BJ (cell line): Measurements from ENCODE around the gene SLC25A36. TPM values are rescaled to one million over a fixed set of nuclear protein-coding genes. Genes with fewer than 3 reads are reported as not detected.

Experiments
- CTCF ChIA-PET: fragments of 350-600 bp; formaldehyde crosslinking; extraction: SDS; loops from one replicate; lab custom pipeline; 2021; ENCODE audit warnings: antibody characterized with exemption, inconsistent platforms; lab: Yijun Ruan, JAX
- POLR2A ChIA-PET: fragments of 300-600 bp; sonication (Branson Sonifier 250); formaldehyde crosslinking; extraction: SDS; loops from one replicate; lab custom pipeline; 2021; ENCODE audit warnings: antibody characterized with exemption; lab: Charles Lee
- DNase-seq: peaks from one replicate; pipeline ENCODE4 v3.0.0-alpha.2; 2011; ENCODE audit warnings: low read depth
- H3K27me3 ChIP-seq: 2 replicates; pipeline ENCODE4 v1.6.0; 2011; ENCODE audit warnings: low read length; ENCODE audit not compliant: control insufficient read depth, insufficient read depth
- H3K36me3 ChIP-seq: 2 replicates; pipeline ENCODE4 v1.5.1; 2011; ENCODE audit warnings: low read length; ENCODE audit not compliant: control insufficient read depth, insufficient read depth
- H3K4me3 ChIP-seq: 2 replicates; pipeline ENCODE4 v1.5.1; 2011; ENCODE audit warnings: low read depth, mild to moderate bottlenecking, control low read depth, low read length
- CTCF ChIP-seq: IDR thresholded peaks from 2 replicates; pipeline ENCODE4 v1.5.1; 2011; ENCODE audit warnings: low read depth, mild to moderate bottlenecking, control low read depth, inconsistent platforms, low read length, moderate library complexity; ENCODE audit not compliant: insufficient read depth
- polyA plus RNA-seq: library from polyadenylated mRNA; depleted of rRNA; stranded (reverse); fragments of >200 nt; gene quantifications from 2 replicates; pipeline ENCODE4 v1.2.3, GENCODE V29; 2011

The SLC25A36 gene
- polyA plus RNA-seq, 1 experiment = 32.0 TPM

GRCh38 chr3:141000686-141001085, 59.0 kb downstream of the SLC25A36 start:
- POLR2A ChIA-PET = interaction anchor here (0.6 kb wide), 1 partner anchor 91 kb away, joined by 4 read pairs; no protein-coding TSS in a partner anchor
- Histone ChIP-seq H3K27me3 (no peaks in the 10 kb centered on the region), H3K4me3 (no peak overlapping the region), H3K36me3 (no peaks in the 10 kb centered on the region)
- TF ChIP-seq CTCF = no peak
- CTCF ChIA-PET = interaction anchor here (0.8 to 5.9 kb wide), 20 partner anchors 11 to 302 kb away, joined by 3 to 67 read pairs (median 6); no protein-coding TSS in a partner anchor
- DNase-seq = no peak

- H3K36me3 ChIP-seq = no peaks in the 10 kb centered on the region
- no peak for DNase-seq
- ChIA-PET CTCF (interaction anchor here (0.6 to 3.2 kb wide), 4 partner anchors 43 to 187 kb away, joined by 3 to 9 read pairs (median 3); no protein-coding TSS in a partner anchor), POLR2A (no interaction called here)
- H3K4me3 ChIP-seq = no peak overlapping the region
- H3K27me3 ChIP-seq = no peaks in the 10 kb centered on the region
- TF ChIP-seq CTCF = no peak
These were observed 64.7 kb downstream of the SLC25A36 start for GRCh38 chr3:141006344-141006743.

GRCh38 chr3:141009496-141009895, 67.9 kb downstream of the SLC25A36 start:
- DNase-seq = no peak
- H3K36me3 ChIP-seq = no peaks in the 10 kb centered on the region
- POLR2A ChIA-PET = no interaction called here
- CTCF ChIA-PET = interaction anchor here (0.7 to 7.6 kb wide), 4 partner anchors 10 to 334 kb away, joined by 3 to 67 read pairs (median 12); no protein-coding TSS in a partner anchor
- H3K4me3 ChIP-seq = no peak overlapping the region
- TF ChIP-seq CTCF = no peak
- H3K27me3 ChIP-seq = no peaks in the 10 kb centered on the region

GRCh38 chr3:141011232-141011996, 69.8 kb downstream of the SLC25A36 start:
- no peak for DNase-seq
- POLR2A ChIA-PET = no interaction called here
- Histone ChIP-seq H3K36me3 (no peaks in the 10 kb centered on the region), H3K4me3 (no peak overlapping the region), H3K27me3 (no peaks in the 10 kb centered on the region)
- CTCF ChIA-PET = interaction anchor here (0.6 to 7.6 kb wide), 15 partner anchors 9 to 1401 kb away, joined by 3 to 67 read pairs (median 5); no protein-coding TSS in a partner anchor
- peak; percentile 85 for TF ChIP-seq CTCF

- H3K36me3 ChIP-seq = no peaks in the 10 kb centered on the region
- no peak for DNase-seq
- ChIA-PET CTCF (interaction anchor here (0.7 to 7.6 kb wide), 12 partner anchors 8 to 289 kb away, joined by 3 to 67 read pairs (median 6); no protein-coding TSS in a partner anchor), POLR2A (no interaction called here)
- no peaks in the 10 kb centered on the region for H3K27me3 ChIP-seq
- no peak for TF ChIP-seq CTCF
- no peak overlapping the region for H3K4me3 ChIP-seq
These were observed 70.3 kb downstream of the SLC25A36 start for GRCh38 chr3:141011997-141012262.
